OCI-LY3 (cell line): Measurements from ENCODE around the gene CEP112.

ENCODE experiments used
- H2AFZ ChIP-seq: fragments of 200-600, 300-600 bp; shearing (Covaris generic); 2 replicates; pipeline ENCODE4 v1.6.0; 2014; ENCODE audit warnings: antibody characterized with exemption, low read depth, low read length
- H3K27ac ChIP-seq: fragments of 200-600, 300-600 bp; sonication (generic); 2 replicates; pipeline ENCODE4 v1.5.1; 2014; ENCODE audit warnings: mild to moderate bottlenecking, low read length, moderate library complexity, mixed read lengths
- H3K27me3 ChIP-seq: fragments of 200-600, 300-600 bp; sonication (generic); 2 replicates; pipeline ENCODE4 v1.6.1; 2014; ENCODE audit warnings: low read depth, low read length, mixed read lengths
- H3K36me3 ChIP-seq: fragments of 200-600, 300-600 bp; sonication (generic); replicated peaks from 2 replicates; pipeline ENCODE3; 2014; ENCODE audit warnings: low read depth, low read length, mixed read lengths
- H3K4me1 ChIP-seq: fragments of 300-600, 200-600 bp; sonication (generic); 2 replicates; pipeline ENCODE4 v1.6.1; 2014; ENCODE audit warnings: low read length, mixed read lengths
- H3K4me2 ChIP-seq: fragments of 200-600, 300-600 bp; sonication (generic); 2 replicates; pipeline ENCODE4 v1.6.1; 2014; ENCODE audit warnings: low read length, mixed read lengths
- H3K4me3 ChIP-seq: fragments of 300-600, 200-600 bp; sonication (generic); 2 replicates; pipeline ENCODE4 v1.5.1; 2014; ENCODE audit warnings: antibody characterized with exemption, mild to moderate bottlenecking, low read length, moderate library complexity
- H3K79me2 ChIP-seq: fragments of 300-600, 200-600 bp; shearing (Covaris generic); 2 replicates; pipeline ENCODE4 v1.6.1; 2014; ENCODE audit warnings: mild to moderate bottlenecking, low read length, mixed read lengths
- H3K9ac ChIP-seq: fragments of 300-600, 200-600 bp; shearing (Covaris generic); 2 replicates; pipeline ENCODE4 v1.6.0; 2014; ENCODE audit warnings: mild to moderate bottlenecking, low read length, moderate library complexity
- H3K9me3 ChIP-seq: fragments of 200-600, 300-600 bp; shearing (Covaris generic); 2 replicates; pipeline ENCODE4 v1.6.1; 2014; ENCODE audit warnings: low read length, mixed read lengths; ENCODE audit not compliant: insufficient read depth
- H4K20me1 ChIP-seq: fragments of 200-600, 300-600 bp; sonication (generic); 2 replicates; pipeline ENCODE4 v1.6.1; 2016; ENCODE audit warnings: low read length, mixed read lengths; ENCODE audit not compliant: insufficient read depth
- EZH2phosphoT487 ChIP-seq: fragments of 200-600 bp; shearing (Covaris generic); IDR thresholded peaks from 2 replicates; pipeline ENCODE4 v1.6.1; 2018; ENCODE audit warnings: antibody characterized with exemption, mixed run types, low read depth
- TF ChIP-seq, protein P1 (sequence below): fragments of 200-600, 300-600 bp; sonication (generic); IDR thresholded peaks from 2 replicates; pipeline ENCODE4 v1.5.1; 2014; ENCODE audit warnings: antibody characterized with exemption, low read length, low read depth

The CEP112 gene

DNA sequence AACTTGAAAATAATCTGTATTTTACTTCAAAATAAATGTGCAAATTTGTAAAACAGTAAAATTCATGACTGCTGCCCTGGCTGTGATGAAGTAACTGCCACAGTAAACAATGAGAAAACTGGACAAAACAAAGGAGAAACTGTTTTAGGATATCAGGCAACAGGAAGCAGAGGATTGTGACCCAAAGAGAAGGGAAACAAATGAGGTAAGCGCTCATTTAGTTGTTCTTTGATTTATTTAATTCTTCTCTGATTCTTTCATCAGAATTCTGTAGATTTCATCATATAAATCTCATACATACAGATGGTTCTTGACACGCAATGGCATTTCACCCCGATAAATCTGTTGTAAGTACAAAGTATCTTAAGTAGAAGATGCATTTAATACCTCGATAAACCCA is 432.4 kb downstream of the CEP112 start:
- Histone ChIP-seq H3K9me3 (no peaks in the 10 kb centered on the region), H3K9ac (no peak overlapping the region), H4K20me1 (no peaks in the 10 kb centered on the region), H3K4me1 (peaks cover 13% of the 10 kb centered on the region), H3K27me3 (no peaks in the 10 kb centered on the region), H3K4me2 (no peak overlapping the region), H3K4me3 (no peak overlapping the region), H3K36me3 (no peaks in the 10 kb centered on the region), H3K27ac (no peak overlapping the region), H3K79me2 (no peaks in the 10 kb centered on the region), H2AFZ (no peak overlapping the region)
- no peak for TF ChIP-seq EZH2phosphoT487
- TF ChIP-seq, protein P1, sequence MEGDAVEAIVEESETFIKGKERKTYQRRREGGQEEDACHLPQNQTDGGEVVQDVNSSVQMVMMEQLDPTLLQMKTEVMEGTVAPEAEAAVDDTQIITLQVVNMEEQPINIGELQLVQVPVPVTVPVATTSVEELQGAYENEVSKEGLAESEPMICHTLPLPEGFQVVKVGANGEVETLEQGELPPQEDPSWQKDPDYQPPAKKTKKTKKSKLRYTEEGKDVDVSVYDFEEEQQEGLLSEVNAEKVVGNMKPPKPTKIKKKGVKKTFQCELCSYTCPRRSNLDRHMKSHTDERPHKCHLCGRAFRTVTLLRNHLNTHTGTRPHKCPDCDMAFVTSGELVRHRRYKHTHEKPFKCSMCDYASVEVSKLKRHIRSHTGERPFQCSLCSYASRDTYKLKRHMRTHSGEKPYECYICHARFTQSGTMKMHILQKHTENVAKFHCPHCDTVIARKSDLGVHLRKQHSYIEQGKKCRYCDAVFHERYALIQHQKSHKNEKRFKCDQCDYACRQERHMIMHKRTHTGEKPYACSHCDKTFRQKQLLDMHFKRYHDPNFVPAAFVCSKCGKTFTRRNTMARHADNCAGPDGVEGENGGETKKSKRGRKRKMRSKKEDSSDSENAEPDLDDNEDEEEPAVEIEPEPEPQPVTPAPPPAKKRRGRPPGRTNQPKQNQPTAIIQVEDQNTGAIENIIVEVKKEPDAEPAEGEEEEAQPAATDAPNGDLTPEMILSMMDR: no peak

DNA sequence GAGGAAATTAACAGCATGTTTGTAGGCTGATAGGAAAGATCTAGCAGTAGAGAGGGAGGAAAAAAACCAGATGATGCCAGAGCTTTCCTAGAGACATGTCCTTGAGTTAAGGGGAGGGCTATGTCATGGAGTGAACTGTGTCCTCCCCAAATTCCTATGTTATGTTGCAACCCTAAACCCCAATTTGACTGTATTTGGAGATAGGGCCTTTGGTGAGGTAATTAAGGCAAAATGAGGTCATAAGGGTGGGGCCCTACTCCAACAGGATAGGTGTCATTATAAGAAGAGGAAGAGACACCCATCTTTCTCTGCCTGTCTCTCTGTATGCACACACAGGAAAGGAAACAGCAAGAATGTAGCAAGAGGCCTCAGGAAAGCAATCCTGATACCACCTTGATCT is 435.2 kb downstream of the CEP112 start:
- H3K4me2 ChIP-seq: no peak overlapping the region
- no peaks in the 10 kb centered on the region for H3K27me3 ChIP-seq
- H4K20me1 ChIP-seq: no peaks in the 10 kb centered on the region
- no peak overlapping the region for H3K27ac ChIP-seq
- H2AFZ ChIP-seq: no peak overlapping the region
- H3K79me2 ChIP-seq: no peaks in the 10 kb centered on the region
- no peak for TF ChIP-seq EZH2phosphoT487
- TF ChIP-seq, protein P1: no peak
- no peak overlapping the region for H3K4me3 ChIP-seq
- H3K4me1 ChIP-seq: no peaks in the 10 kb centered on the region
- no peak overlapping the region for H3K9ac ChIP-seq
- H3K9me3 ChIP-seq: no peaks in the 10 kb centered on the region
- H3K36me3 ChIP-seq: no peaks in the 10 kb centered on the region

DNA sequence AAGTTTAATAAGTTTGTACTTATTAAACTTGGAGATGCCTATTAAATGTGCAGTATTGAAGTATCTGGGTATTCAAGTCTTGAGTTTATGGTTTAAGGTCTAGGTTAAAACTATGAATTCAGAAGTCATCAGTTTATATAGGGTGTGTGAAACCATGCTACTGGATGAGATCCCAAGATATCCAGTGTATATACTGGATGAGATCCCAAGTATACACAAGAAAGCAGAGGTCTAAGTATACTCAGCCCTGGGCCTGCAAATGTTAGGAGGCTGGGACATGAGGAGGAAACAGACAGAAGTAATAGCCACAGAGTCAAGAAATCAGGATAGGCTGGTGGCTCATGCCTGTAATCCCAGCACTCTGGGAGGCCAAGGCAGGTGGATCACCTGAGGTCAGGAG is 436.1 kb downstream of the CEP112 start:
- H3K36me3 ChIP-seq: no peaks in the 10 kb centered on the region
- no peaks in the 10 kb centered on the region for H3K27me3 ChIP-seq
- no peaks in the 10 kb centered on the region for H4K20me1 ChIP-seq
- H3K79me2 ChIP-seq: no peaks in the 10 kb centered on the region
- no peak overlapping the region for H3K27ac ChIP-seq
- H3K4me2 ChIP-seq: no peak overlapping the region
- no peak overlapping the region for H3K9ac ChIP-seq
- no peak overlapping the region for H2AFZ ChIP-seq
- H3K4me3 ChIP-seq: no peak overlapping the region
- no peak for TF ChIP-seq EZH2phosphoT487
- TF ChIP-seq, protein P1: no peak
- peaks cover 5% of the 10 kb centered on the region for H3K4me1 ChIP-seq
- H3K9me3 ChIP-seq: no peaks in the 10 kb centered on the region

DNA sequence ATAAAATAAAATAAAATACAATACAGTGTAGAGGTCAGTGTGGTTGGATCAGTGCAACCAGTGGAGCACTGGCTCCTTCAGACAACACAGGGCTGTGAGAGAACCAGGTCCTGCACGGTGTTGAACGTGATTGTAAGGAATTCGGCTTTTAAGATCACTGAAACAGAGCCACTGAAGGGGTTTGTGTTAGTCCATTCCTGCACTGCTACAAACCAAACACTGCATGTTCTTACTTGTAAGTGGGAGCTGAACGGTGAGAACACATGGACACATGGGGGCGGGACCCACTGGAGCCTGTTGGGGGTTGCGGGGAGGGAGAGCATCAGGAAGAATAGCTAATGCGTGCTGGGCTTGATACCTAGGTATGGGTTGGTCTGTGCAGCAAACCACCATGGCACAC is 437.3 kb downstream of the CEP112 start:
- TF ChIP-seq, protein P1: no peak
- TF ChIP-seq EZH2phosphoT487: no peak
- no peaks in the 10 kb centered on the region for H3K79me2 ChIP-seq
- peaks cover 13% of the 10 kb centered on the region for H3K4me1 ChIP-seq
- no peak overlapping the region for H3K4me2 ChIP-seq
- H3K9ac ChIP-seq: no peak overlapping the region
- no peak overlapping the region for H3K4me3 ChIP-seq
- no peak overlapping the region for H3K27ac ChIP-seq
- H3K36me3 ChIP-seq: no peaks in the 10 kb centered on the region
- no peaks in the 10 kb centered on the region for H3K9me3 ChIP-seq
- no peaks in the 10 kb centered on the region for H4K20me1 ChIP-seq
- H3K27me3 ChIP-seq: no peaks in the 10 kb centered on the region
- H2AFZ ChIP-seq: no peak overlapping the region
